HG03354 (cell line): ENCODE measurements around the gene GVQW3.
"Not testable (repeated sequence)": the region's sequence is repeated elsewhere in the genome, so short reads cannot be mapped to it uniquely, and the experiment has no call there.

Experiments
- ATAC-seq: cut with Tn5 transposase; IDR thresholded peaks from one replicate; pipeline ENCODE4 v1.9.1; 2021; ENCODE audit warnings: mild to moderate bottlenecking; ENCODE audit not compliant: unreplicated experiment, poor library complexity, severe bottlenecking

The GVQW3 gene

DNA sequence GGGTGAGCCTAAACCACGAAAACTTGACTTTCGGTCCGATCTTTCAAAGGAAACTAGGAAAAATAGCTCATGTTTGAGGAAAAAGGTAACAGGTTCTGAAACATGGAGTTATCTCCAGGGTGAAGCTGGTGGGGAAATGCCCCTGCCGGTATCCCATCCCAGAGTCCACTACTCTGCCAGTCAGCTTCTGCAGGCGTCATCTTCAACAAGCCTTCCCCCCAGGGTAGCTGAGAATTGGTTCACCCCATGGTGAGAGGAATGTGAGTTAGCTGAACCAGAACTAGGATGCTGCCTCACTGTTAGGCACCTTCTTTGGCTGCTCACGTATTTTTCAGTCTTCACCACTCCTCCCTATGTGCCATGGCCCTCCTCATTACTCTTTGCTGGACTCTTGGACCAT is 1.1 kb downstream of the GVQW3 start:
- ATAC-seq, result no peak

DNA sequence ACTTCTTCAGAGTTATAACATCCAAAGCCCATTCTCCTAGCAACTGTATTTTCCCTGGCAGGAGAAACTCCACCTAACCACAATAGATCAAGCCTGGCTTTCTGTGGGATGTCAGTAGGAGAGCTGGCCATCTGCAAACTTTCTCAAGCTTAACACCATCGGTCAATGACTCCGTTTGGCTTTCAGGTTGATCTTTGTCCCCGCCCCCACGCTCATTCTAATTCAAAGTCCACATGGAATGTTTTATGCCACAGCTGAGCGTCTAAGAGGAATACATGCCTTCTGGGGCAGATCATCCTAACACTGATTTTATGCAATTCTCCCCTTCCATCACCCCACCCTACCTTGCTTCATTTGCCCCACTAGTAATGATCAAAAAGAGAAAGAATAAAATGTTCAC is 4.8 kb downstream of the GVQW3 start:
- no peak for ATAC-seq

DNA sequence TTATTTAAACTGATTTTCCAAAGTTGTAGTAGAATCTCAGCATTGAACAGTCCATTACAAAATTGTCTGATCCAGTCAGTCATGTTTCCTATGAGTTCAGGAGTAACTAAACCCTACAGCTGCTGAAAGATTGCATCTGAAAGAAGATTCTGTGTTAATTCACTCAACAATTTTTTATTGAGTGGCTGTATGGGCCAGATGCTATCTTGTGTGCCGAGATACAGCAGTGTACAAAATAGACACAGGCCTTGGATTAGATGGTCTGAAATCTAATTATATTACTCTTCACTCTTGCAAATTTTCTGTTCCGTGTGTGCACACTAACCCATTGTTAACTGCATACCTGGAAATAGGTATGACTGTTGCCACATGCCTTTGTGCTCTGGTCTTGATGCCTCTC is 7.3 kb downstream of the GVQW3 start:
- no peak for ATAC-seq

DNA sequence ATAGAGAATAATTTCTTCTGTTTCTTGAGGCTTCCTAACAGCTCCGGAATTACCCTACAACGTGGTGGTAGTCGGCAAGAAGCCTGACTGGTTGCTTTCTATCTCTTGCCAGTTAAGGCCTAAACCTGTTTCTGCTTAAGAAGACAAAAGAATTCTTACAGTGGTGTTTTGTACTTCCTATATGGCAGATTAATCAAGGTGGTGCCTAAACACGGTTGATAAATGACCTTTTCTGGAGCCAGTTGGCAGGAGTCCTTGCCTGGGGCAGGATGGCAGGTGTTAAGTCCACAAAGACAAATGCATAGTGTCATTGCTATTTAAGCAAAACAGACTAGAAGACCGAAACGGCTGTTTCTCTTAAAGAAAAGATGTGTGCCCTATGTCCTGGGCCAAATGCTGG is 9.9 kb downstream of the GVQW3 start:
- no peak for ATAC-seq

DNA sequence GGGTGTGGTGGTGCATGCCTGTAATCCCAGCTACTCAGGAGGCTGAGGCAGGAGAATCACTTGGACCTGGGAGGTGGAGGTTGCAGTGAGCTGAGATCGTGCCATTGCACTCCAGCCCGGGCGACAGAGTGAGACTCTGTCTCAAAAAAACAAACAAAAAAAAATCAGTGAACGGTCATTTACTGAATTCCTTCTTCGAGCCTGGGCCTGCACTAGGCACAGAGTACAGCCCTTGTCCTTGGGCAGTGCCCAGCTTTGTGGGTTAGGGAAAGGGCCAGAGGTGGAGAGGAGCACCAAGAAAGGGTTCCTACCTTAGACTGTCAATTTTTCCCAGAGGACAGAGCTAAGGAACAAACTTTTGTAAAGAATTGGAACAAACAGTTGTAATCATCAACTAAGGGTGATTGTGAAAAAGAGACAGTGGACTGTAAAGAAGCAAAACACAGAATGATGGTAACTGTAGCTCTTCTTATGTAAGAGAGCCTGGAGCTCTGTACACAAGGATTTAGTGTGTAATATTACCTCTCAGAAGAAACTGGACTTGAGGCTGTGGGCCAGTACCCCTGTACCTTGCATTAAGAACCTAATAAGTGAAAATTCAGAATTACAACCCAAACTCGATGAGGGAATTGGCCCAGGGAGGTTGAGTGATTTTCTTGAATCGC is 10.8 kb downstream of the GVQW3 start:
- ATAC-seq, result no peak

DNA sequence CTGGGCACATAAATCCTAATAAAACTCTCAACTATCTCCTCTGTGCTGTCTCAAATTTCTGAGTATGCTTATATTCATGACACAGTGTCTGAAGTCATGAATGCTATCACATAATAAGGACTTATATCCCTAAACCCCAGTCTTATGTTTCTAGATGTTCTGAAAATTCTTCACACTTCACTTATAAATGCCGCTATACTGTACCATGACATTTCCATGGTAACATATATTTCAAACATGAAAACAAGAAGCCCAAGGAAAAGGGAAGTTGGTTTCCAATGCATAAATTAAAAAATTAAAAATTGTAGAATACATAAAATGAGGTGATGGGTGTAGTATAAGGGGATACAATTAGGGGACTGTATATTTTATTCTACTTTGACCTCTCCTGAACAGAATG is 11.7 kb downstream of the GVQW3 start:
- ATAC-seq, result no peak

DNA sequence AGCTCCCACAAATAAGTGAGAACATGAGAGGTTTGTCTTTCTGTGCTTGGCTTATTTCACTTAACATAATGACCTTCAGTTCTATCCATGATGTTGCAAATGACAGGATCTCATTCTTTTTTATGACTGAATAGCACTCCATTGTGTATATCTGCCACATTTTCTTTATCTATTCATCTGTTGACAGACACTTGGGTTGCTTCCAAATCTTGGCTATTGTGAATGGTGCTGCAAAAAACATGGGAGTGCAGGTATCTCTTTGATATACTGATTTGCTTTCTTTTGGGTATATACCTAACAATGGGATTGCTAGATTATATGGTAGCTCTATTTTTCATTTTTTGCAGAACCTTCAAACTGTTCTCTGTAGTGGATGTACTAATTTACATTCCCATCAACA is 13.3 kb downstream of the GVQW3 start:
- no peak for ATAC-seq

DNA sequence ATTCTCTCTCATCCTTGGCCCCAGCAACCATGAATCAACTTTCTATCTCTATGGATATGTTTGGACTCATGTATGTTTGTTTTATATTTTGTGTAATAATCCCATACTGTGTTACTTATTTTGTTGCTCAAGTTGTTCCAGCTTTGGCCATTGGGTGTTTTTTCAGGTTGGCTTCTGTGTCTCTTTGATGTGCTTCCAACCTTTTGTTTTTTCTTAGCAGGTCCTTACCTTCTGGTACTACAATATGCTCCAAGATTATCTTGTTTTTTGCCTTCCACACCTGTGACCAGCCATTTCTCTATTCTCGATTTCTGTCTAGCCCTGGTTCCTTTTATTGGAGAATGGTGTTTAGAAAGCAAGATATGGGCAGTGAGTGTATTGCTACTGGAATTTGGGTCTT is 14.2 kb downstream of the GVQW3 start:
- no peak for ATAC-seq

DNA sequence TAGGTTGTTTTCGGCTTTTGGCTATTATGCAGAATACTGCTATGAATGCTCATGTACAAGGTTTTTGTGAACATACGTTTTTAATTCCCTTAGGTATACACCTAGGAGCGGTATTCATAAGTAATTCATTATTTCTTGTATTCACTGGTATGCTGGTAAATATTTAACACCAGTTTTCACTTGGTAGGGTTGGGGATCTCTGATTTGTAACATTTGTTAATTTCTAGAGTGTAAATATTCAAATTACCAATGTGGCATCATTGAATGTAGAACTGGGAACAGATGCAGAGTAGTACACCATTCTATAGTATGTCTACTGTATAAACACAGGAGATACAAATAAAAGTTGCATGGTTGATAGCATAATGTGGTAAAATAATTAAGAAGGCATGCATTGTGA is 16.3 kb downstream of the GVQW3 start:
- ATAC-seq, result peak; percentile 75

DNA sequence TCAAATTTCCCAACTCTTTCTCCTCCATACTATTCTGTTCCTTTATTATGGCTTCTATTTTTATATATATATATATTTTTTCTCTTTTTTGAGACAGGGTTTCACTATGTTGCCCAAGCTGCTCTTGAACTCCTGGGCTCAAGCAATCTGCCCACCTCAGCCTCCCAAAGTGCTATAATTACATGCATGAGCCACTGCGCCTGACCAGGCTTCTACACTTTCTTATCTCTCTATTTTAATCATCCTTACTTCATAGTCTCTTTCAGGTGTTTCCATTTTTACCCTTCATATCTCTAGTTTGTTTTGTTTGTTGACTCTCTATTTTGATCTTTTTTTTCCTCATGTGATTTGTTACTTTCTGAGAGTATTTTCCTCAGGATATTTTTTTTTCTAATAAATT is 19.8 kb downstream of the GVQW3 start:
- no peak for ATAC-seq

DNA sequence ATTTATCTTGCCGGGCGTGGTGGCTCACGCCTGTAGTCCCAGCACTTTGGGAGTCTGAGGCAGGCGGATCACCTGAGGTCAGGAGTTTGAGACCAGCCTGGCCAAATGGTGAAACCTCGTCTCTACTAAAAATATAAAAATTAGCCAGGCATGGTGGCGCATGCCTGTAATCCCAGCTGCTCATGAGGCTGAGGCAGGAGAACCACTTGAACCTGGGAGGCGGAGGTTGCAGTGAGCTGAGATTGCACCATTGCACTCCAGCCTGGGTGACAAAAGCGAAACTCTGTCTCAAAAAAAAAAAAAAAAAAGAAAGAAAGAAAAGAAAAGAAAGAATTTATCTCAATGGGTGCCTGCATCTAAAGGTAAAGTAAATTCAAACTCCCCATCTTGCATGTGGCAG is 20.4 kb downstream of the GVQW3 start:
- ATAC-seq, result not testable (repeated sequence)

DNA sequence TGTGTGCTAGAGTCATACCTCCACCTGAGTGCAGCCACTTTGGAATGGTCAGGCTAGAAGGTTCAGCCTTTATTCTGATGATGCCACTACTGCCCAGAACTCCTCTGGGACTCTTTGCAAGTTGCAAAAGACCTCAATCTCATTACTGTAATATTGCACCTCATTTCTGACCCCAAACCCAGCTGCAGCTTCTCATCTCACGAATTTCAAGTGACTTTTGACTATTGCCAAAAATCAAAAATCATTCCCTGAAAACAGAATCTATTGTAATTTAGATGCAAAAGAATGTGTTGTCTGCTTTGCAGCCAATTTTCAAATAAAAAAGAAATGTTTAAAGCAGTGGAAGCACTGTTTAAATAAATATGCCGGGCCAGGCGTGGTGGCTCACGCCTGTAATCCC is 25.2 kb downstream of the GVQW3 start:
- ATAC-seq, result no peak

DNA sequence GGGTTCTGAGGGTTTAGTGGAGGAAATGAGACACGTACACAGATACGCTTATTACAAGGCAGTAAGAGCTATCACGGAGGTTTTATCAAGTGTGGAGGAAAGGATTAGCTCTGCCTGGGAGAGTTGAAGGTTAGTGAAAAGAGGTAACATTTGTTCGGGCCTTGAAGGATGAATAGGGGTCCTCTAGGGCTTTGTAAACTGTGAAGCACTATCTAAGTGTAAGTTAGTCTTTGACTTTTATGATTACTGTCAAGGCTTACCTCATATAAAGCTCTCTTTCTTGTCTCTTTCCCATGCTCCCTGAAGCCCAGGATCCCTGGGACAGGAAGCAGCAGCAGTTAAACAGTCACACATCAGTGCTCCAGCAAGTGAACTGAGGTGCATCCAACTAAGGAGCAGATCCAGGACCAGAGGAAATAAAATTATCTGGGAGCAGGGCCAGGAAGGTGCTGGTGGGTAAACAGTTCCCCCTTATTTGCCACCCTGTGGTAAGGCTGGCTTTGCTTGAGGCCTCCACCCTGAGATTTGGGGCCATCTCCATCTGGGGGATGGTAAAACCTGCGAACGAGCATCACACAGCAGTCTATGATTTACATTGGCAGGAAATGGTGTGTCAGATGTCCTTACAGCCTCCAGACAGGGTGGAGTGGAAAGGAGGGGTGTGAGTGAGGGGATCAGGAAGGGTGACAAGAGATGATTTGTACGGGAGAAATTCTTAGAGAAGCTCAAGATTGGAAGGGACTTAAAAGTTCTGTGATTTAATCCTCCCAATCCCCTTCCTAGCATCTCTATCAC is 27.2 kb downstream of the GVQW3 start:
- ATAC-seq, result no peak

DNA sequence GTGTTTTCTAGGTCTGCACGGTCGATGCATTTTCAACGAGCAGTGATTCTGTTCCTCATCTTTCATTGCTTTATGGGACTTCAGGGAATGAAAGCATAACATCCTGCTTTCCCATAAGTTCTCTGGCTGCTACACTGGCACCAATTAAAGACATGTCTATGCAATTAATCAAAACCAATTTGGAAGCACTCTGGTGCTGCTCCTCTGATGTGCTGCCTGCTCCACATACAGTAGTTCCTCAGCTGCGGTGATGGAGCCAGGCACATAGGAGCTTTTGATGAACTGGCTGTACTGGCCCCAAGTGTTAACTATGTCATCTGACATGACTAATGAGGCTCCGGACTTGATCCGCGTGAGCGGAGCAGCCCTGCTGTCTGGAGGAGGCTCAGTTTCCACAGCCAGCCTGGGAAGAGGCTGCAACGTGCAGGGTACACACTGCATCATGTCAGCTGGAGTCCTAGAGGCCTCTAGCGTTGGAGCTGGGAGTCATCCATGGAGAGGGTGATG is 29.8 kb downstream of the GVQW3 start:
- no peak for ATAC-seq

DNA sequence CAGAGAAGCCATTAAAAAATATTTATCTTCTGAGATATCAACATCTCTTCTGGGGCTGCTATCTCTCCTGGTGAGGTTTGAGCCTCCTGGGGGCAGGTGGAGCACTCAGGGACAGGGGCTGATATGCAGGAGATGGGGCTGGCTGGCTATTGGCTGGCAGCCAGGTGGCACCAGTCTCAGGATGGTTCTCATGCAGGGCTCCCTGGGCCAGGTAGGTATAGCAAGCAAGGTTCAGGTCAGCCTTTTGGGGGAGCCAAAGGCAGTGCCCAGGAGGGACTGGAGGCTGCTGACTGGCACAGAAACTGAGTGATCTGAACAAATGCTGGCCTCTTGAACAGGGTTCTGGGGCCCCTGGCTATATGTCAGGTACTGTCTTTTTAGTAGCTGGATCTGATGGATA is 34.0 kb downstream of the GVQW3 start:
- ATAC-seq, result no peak

DNA sequence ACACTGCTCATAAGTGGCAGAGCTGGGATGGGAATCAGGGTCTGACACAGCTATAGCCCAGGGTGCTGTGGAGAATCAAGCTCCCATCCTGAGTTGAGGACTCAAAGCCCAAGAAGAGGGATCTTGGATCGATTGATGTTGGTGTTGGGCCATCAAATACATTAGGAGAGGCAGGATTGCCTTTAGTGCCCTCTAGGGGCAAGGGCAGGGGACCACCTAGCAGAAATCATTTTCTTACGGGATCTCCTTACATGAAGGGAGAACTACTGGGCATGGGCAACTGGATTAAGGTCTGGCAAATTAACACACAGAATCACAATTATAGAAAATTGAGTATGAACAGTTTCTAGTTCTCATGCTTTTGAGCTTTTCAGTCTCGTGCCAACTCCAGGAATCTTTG is 38.8 kb downstream of the GVQW3 start:
- ATAC-seq, result no peak

DNA sequence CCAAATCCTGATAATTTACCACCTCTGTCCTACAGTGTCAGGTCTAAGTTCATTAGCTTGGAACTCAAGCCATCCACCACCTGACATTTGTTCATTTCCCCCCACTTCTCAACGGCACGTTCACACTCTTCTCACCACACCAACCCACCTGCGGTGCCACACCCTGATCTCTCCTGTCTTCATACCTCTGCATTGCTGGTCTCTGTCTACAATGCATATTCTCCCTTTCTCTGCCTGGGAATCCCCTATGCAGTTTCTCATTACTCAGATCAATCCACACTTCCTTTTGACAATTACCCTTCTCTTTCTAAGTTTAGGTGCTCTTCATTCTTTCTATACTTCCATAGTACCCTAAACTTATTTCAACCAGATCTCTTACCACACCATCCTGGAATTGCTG is 43.3 kb downstream of the GVQW3 start:
- ATAC-seq, result peak; percentile 64

DNA sequence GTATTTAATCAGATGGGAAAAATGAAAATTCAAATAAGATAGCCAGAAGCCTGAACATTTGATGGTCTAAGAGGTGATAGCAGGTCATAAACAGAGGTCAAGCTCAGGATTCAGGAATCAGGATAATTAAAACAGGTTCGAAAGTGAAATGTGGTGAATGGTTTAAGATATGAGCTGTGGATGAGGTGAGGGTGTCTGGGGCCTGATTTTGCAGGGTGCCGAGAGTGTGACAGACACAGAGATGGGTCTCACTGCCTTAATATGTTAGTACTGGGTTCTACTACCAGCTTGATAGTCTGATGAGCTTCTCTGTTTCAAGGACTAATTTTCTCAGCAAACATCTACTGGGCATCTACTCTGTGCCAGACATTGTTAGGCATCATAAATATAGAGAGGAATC is 43.8 kb downstream of the GVQW3 start:
- ATAC-seq, result no peak

DNA sequence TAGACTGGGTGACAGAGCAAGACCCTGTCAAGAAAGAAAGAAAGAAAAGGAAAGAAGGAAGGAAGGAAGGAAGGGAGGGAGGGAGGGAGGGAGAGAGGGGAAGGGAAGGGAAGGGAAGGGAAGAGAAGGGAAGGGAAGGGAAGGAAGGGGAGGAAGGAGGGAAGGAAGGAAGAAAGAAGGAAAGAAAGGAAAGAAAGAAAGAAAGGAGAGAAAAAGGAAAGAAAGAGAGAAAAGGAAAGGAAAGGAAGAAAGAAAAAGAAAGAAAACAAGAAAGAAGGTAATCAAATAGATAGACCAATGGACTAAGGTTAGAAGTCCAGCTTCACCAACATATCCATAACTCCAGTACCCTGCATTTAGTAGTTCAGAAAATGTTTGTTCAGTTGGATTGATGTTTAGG is 45.5 kb downstream of the GVQW3 start:
- ATAC-seq, result no peak

DNA sequence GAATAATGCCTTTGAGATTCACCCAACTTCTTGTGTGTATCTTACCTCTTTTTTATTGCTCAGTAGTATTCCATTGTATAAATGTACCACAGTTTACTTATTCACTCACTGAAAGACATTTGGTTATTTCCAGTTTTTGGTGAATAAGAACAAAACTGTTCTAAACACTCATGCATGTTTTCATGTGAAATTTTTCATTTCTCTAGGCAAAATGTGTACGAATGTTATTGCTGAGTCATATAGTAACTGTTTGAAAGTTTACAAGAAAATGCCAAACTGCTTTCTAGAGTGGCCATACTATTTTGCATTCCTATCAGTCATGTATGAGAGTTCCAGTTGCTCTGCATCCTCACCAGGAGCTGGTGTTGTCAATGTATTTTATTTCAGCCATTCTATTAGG is 54.9 kb downstream of the GVQW3 start:
- ATAC-seq, result no peak

DNA sequence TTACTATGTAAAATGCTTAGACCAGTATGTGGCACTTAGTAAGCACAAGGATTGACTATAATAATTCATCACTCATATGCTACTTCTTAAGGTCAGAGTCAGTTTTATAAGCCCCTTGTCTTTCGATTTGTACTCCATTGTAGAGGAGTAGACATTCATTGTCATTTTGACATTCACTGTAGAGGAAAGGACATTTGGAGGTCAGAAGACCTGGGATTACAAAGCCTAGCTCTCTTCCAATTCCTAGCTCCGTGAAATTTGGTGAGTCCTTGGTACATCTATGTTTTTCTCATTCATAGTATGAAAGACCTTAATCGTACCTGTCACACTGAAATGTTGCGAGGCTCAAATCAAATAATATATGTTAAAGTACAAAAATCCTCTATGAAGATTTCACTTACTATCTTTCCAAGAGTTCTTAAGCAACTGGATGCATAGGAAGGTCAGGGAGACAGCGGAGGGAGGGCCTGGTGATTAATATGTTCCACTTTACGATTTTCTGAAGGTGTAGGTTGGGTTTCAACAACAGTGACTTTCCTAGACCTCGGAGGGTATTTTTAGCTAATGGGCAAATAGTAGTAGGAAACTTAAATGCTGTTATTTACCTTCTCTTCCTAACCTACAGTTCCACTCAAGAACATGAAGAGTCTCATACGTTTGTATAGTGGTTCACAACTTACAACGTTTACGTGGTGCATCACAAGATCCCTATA is 62.3 kb downstream of the GVQW3 start:
- no peak for ATAC-seq
